GM23338 (cell line): ENCODE results near the gene AHI1. TPM values are rescaled to one million over a fixed set of nuclear protein-coding genes. Genes with fewer than 3 reads are reported as not detected.

Source experiments
- ATAC-seq: fragments of 200-7000 bp; cut with Tn5 transposase; 3 replicates; pipeline ENCODE4 v1.9.1; 2020
- DNase-seq: peaks from one replicate; pipeline ENCODE4 v3.0.0-alpha.2; 2015; ENCODE audit warnings: low spot score
- H2AFZ ChIP-seq: fragments of 200-600 bp; sonication (generic); 2 replicates; pipeline ENCODE4 v1.8.0; 2016; ENCODE audit warnings: antibody characterized with exemption, mild to moderate bottlenecking, moderate library complexity
- H3F3A ChIP-seq: fragments of 200-600 bp; sonication (generic); replicated peaks from 2 replicates; pipeline ENCODE4 v1.8.0; 2017; ENCODE audit warnings: antibody characterized with exemption, mixed run types, low read depth
- H3K27ac ChIP-seq: fragments of 200-600 bp; sonication (generic); 2 replicates; pipeline ENCODE4 v1.6.1; 2016; ENCODE audit warnings: low read depth
- H3K27me3 ChIP-seq: fragments of 200-600 bp; sonication (generic); 2 replicates; pipeline ENCODE4 v1.8.0; 2016; ENCODE audit warnings: mild to moderate bottlenecking, mixed run types, moderate library complexity; ENCODE audit not compliant: insufficient read depth
- H3K36me3 ChIP-seq: fragments of 200-600 bp; sonication (generic); 2 replicates; pipeline ENCODE4 v1.8.0; 2016; ENCODE audit warnings: mild to moderate bottlenecking; ENCODE audit not compliant: insufficient read depth
- H3K4me1 ChIP-seq: fragments of 200-600 bp; sonication (generic); 2 replicates; pipeline ENCODE4 v1.8.0; 2016; ENCODE audit warnings: mild to moderate bottlenecking, moderate library complexity; ENCODE audit not compliant: insufficient read depth
- H3K4me2 ChIP-seq: fragments of 200-600 bp; sonication (generic); 2 replicates; pipeline ENCODE4 v1.7.1; 2017; ENCODE audit warnings: mixed run types
- H3K4me3 ChIP-seq: fragments of 200-600 bp; sonication (generic); 2 replicates; pipeline ENCODE4 v1.6.1; 2016; ENCODE audit warnings: mixed run types
- H3K79me2 ChIP-seq: fragments of 200-600 bp; sonication (generic); replicated peaks from 2 replicates; pipeline ENCODE4 v1.8.0; 2017; ENCODE audit warnings: mild to moderate bottlenecking; ENCODE audit not compliant: insufficient read depth
- H3K9me2 ChIP-seq: fragments of 200-600 bp; sonication (generic); 2 replicates; pipeline ENCODE4 v1.8.0; 2017; ENCODE audit not compliant: insufficient read depth
- H4K20me1 ChIP-seq: fragments of 200-600 bp; sonication (generic); replicated peaks from 2 replicates; pipeline ENCODE4 v1.8.0; 2017; ENCODE audit warnings: mild to moderate bottlenecking; ENCODE audit not compliant: insufficient read depth
- H3K27ac Mint-ChIP-seq: 2 replicates; pipeline ENCODE4 v1.8.0; 2020; ENCODE audit warnings: inconsistent platforms, mild to moderate bottlenecking, moderate library complexity, mixed read lengths
- H3K27me3 Mint-ChIP-seq: 3 replicates; pipeline ENCODE4 v1.8.0; 2022; ENCODE audit warnings: low read depth, mild to moderate bottlenecking, moderate library complexity, mixed read lengths, inconsistent platforms; ENCODE audit not compliant: insufficient read depth, poor library complexity
- H3K36me3 Mint-ChIP-seq: 3 replicates; pipeline ENCODE4 v1.8.0; 2021; ENCODE audit warnings: low read depth, mild to moderate bottlenecking, inconsistent platforms, moderate library complexity, mixed read lengths
- H3K4me1 Mint-ChIP-seq: 3 replicates; pipeline ENCODE4 v1.8.0; 2020; ENCODE audit warnings: mild to moderate bottlenecking, inconsistent platforms, mixed read lengths
- H3K4me3 Mint-ChIP-seq: 3 replicates; pipeline ENCODE4 v1.8.0; 2021; ENCODE audit warnings: moderate library complexity, mild to moderate bottlenecking, inconsistent platforms, mixed read lengths
- H3K9me3 Mint-ChIP-seq: 3 replicates; pipeline ENCODE4 v1.8.0; 2020; ENCODE audit warnings: moderate library complexity, mild to moderate bottlenecking, inconsistent platforms, mixed read lengths
- CREB1 ChIP-seq: fragments of 250-450 bp; sonication (Bioruptor Pico); IDR thresholded peaks from 2 replicates; pipeline ENCODE4 v1.5.0; 2020; ENCODE audit warnings: low read depth, mild to moderate bottlenecking, moderate library complexity
- CTCF ChIP-seq, 2 experiments: fragments of 200-600 bp in 1 of 2; sonication (generic) in 1 of 2; conservative IDR thresholded peaks; 2 replicates each; pipeline versions ENCODE4 v1.5.1 to v1.6.1; 2016 to 2017; ENCODE audit warnings: antibody characterized with exemption in 2 of 2, low read depth in 2 of 2, mild to moderate bottlenecking in 2 of 2, moderate library complexity in 1 of 2
- ETS1 ChIP-seq: IDR thresholded peaks from 2 replicates; pipeline ENCODE4 v1.6.1; 2016; ENCODE audit warnings: antibody characterized with exemption
- EZH2 ChIP-seq: fragments of 200-600 bp; sonication (generic); IDR thresholded peaks from one replicate; pipeline ENCODE4 v1.8.0; 2017; ENCODE audit warnings: antibody characterized with exemption, mild to moderate bottlenecking, low read depth; ENCODE audit not compliant: unreplicated experiment
- EZH2phosphoT487 ChIP-seq: fragments of 200-600 bp; sonication (generic); IDR thresholded peaks from one replicate; pipeline ENCODE4 v1.8.1; 2018; ENCODE audit warnings: antibody characterized with exemption; ENCODE audit not compliant: unreplicated experiment
- JUNB ChIP-seq: IDR thresholded peaks from one replicate; pipeline ENCODE4 v1.6.1; 2016; ENCODE audit warnings: antibody characterized with exemption; ENCODE audit not compliant: unreplicated experiment
- NANOG ChIP-seq: IDR thresholded peaks from 2 replicates; pipeline ENCODE4 v1.6.1; 2016; ENCODE audit warnings: antibody characterized with exemption, borderline replicate concordance
- POLR2AphosphoS5 ChIP-seq: IDR thresholded peaks from 2 replicates; pipeline ENCODE4 v1.6.1; 2016; ENCODE audit warnings: antibody characterized with exemption, low read depth
- REST ChIP-seq: IDR thresholded peaks from one replicate; pipeline ENCODE4 v1.6.1; 2018; ENCODE audit warnings: antibody characterized with exemption; ENCODE audit not compliant: unreplicated experiment
- STAT1 ChIP-seq: IDR thresholded peaks from one replicate; pipeline ENCODE4 v1.6.1; 2016; ENCODE audit warnings: antibody characterized with exemption; ENCODE audit not compliant: unreplicated experiment
- ZNF114 ChIP-seq: fragments of 250-450 bp; sonication (Bioruptor Pico); IDR thresholded peaks from 2 replicates; pipeline ENCODE4 v1.5.0; 2020; ENCODE audit warnings: mild to moderate bottlenecking, moderate library complexity
- ZNF331 ChIP-seq: fragments of 250-450 bp; sonication (Bioruptor Pico); IDR thresholded peaks from 2 replicates; pipeline ENCODE4 v1.5.0; 2020; ENCODE audit warnings: low read depth, mild to moderate bottlenecking, moderate library complexity
- ZNF462 ChIP-seq: fragments of 250-450 bp; sonication (Bioruptor Pico); IDR thresholded peaks from 2 replicates; pipeline ENCODE4 v1.5.0; 2020; ENCODE audit warnings: mild to moderate bottlenecking, moderate library complexity
- polyA plus RNA-seq: library from polyadenylated mRNA; unstranded; fragments of >200 nt; fragmentation: Nextera tagmentation; extraction: Ambion mirVana; gene quantifications from 2 replicates; pipeline ENCODE4 v1.2.1, GENCODE V29; 2016
- total RNA-seq: library from RNA; depleted of rRNA; stranded (reverse); fragments of >200 nt; shearing (Covaris generic); gene quantifications from 2 replicates; pipeline ENCODE4 v1.2.3, GENCODE V29; 2014

The AHI1 gene
- total and polyA plus RNA-seq, 2 experiments from 2014 or later, result 19.8 to 72.9 TPM

- peak; percentile 92 for DNase-seq
- Histone ChIP-seq H4K20me1 (no peaks in the 10 kb centered on the region), H2AFZ (no peak overlapping the region; the same call in 1 of the 2 replicates), H3K4me1 (peaks cover 45% of the 10 kb centered on the region), H3K4me3 (peak overlapping the region; percentile 35), H3K79me2 (no peaks in the 10 kb centered on the region), H3K36me3 (no peaks in the 10 kb centered on the region), H3K9me2 (peaks cover 9% of the 10 kb centered on the region), H3K27ac (peak overlapping the region; percentile 96), H3K4me2 (peak overlapping the region; percentile 66), H3F3A (peaks cover 18% of the 10 kb centered on the region), H3K27me3 (0 out of 2 replicates have a peak, but pooled peaks cover 7% of the 10 kb centered on the region)
- H3K27ac Mint-ChIP-seq, result peak overlapping the region; percentile 96
- H3K4me3 Mint-ChIP-seq, result peak overlapping the region; percentile 52
- H3K9me3 Mint-ChIP-seq, result peaks cover 3% of the 10 kb centered on the region; the same call in 1 of the 3 replicates
- peak; percentile 65; the same call in 1 of the 2 replicates for TF ChIP-seq ZNF462 (CRISPR knock-in tag)
- no peak for TF ChIP-seq ETS1
- TF ChIP-seq NANOG, result peak; percentile 77; the same call in 1 of the 2 replicates
- no peak for TF ChIP-seq EZH2phosphoT487
- peak; percentile 58; the same call in 1 of the 2 replicates for TF ChIP-seq POLR2AphosphoS5
- TF ChIP-seq CTCF (conservative IDR thresholded peaks at IDR 0.05; ENCODE audit: low read depth in 2 of 2), result no peak
- peak; percentile 69 for TF ChIP-seq ZNF331
- TF ChIP-seq STAT1, result no peak
- no peak for TF ChIP-seq REST
- no peak for TF ChIP-seq EZH2
- peak; percentile 26; the same call in 1 of the 2 replicates for TF ChIP-seq CREB1 (CRISPR knock-in tag)
- TF ChIP-seq ZNF114, result no peak
- no peak for TF ChIP-seq JUNB
- peak; percentile 97 for ATAC-seq
- H3K27me3 Mint-ChIP-seq, result peaks cover 9% of the 10 kb centered on the region
- peaks cover 59% of the 10 kb centered on the region for H3K4me1 Mint-ChIP-seq
- H3K36me3 Mint-ChIP-seq, result no peaks in the 10 kb centered on the region
Measured at GRCh38 chr6:135270676-135271536, 226.6 kb downstream of the AHI1 start.
